ENCODE measurements around the gene HOXD12.

The HOXD12 gene

GRCh38 chr2:176106581-176107539, 7.3 kb downstream of the HOXD12 start, which contains the start of gene HOXD11:
HOXD11 (plus strand) TSS chr2:176107280; CDS start chr2:176107356, 76 bp downstream.
- Histone ChIP-seq H3K27me3 (ENCODE audit: control insufficient read depth in 2 of 2, insufficient read depth in 2 of 2, low read length in 2 of 2) (peaks cover 64 to 83% of the 10 kb centered on the region in 2 donors), H3K36me3 (ENCODE audit: control insufficient read depth in 2 of 2, insufficient read depth in 2 of 2, low read length in 2 of 2) (no peaks in the 10 kb centered on the region), H3K9me3 (ENCODE audit: control insufficient read depth in 2 of 2, low read length in 2 of 2) (no peaks in the 10 kb centered on the region), H3K9ac (ENCODE audit: low read depth in 1 of 2, low read length in 2 of 2) (peak within 1 kb of the TSS in 1 of 2 donors; percentile 32), H3K27ac (ENCODE audit: low read depth in 2 of 2, low read length in 2 of 2) (peak within 1 kb of the TSS; percentile 38 to 73), H3K4me3 (ENCODE audit: low read length in 2 of 2) (peak within 1 kb of the TSS; percentile 48 to 57), H3K4me1 (ENCODE audit: control insufficient read depth in 2 of 2, insufficient read depth in 2 of 2, low read length in 2 of 2) (peaks cover 0 to 5% of the 10 kb centered on the region in 2 donors)

- Histone ChIP-seq H3K9me3 (ENCODE audit: control insufficient read depth in 2 of 2, low read length in 2 of 2) (no peaks in the 10 kb centered on the region), H3K27ac (ENCODE audit: low read depth in 2 of 2, low read length in 2 of 2) (no peak overlapping the region), H3K4me3 (ENCODE audit: low read length in 2 of 2) (no peak overlapping the region), H3K9ac (ENCODE audit: low read depth in 1 of 2, low read length in 2 of 2) (no peak overlapping the region), H3K36me3 (ENCODE audit: control insufficient read depth in 2 of 2, insufficient read depth in 2 of 2, low read length in 2 of 2) (no peaks in the 10 kb centered on the region), H3K27me3 (ENCODE audit: control insufficient read depth in 2 of 2, insufficient read depth in 2 of 2, low read length in 2 of 2) (peaks cover 65 to 88% of the 10 kb centered on the region in 2 donors), H3K4me1 (ENCODE audit: control insufficient read depth in 2 of 2, insufficient read depth in 2 of 2, low read length in 2 of 2) (peaks cover 0 to 5% of the 10 kb centered on the region in 2 donors)
Measured at GRCh38 chr2:176107731-176108181, 8.2 kb downstream of the HOXD12 start.

- Histone ChIP-seq H3K9ac (ENCODE audit: low read depth in 1 of 2, low read length in 2 of 2) (no peak overlapping the region), H3K36me3 (ENCODE audit: control insufficient read depth in 2 of 2, insufficient read depth in 2 of 2, low read length in 2 of 2) (no peaks in the 10 kb centered on the region), H3K27ac (ENCODE audit: low read depth in 2 of 2, low read length in 2 of 2) (no peak overlapping the region), H3K27me3 (ENCODE audit: control insufficient read depth in 2 of 2, insufficient read depth in 2 of 2, low read length in 2 of 2) (peaks cover 67 to 87% of the 10 kb centered on the region in 2 donors), H3K4me3 (ENCODE audit: low read length in 2 of 2) (no peak overlapping the region), H3K9me3 (ENCODE audit: control insufficient read depth in 2 of 2, low read length in 2 of 2) (no peaks in the 10 kb centered on the region), H3K4me1 (ENCODE audit: control insufficient read depth in 2 of 2, insufficient read depth in 2 of 2, low read length in 2 of 2) (peaks cover 0 to 5% of the 10 kb centered on the region in 2 donors)
Measured at GRCh38 chr2:176109192-176109901, 9.8 kb downstream of the HOXD12 start.

GRCh38 chr2:176109946-176110345, 10.4 kb downstream of the HOXD12 start:
- Histone ChIP-seq H3K27me3 (ENCODE audit: control insufficient read depth in 2 of 2, insufficient read depth in 2 of 2, low read length in 2 of 2) (peaks cover 66 to 87% of the 10 kb centered on the region in 2 donors), H3K27ac (ENCODE audit: low read depth in 2 of 2, low read length in 2 of 2) (no peak overlapping the region), H3K9ac (ENCODE audit: low read depth in 1 of 2, low read length in 2 of 2) (no peak overlapping the region), H3K4me1 (ENCODE audit: control insufficient read depth in 2 of 2, insufficient read depth in 2 of 2, low read length in 2 of 2) (peaks cover 0 to 5% of the 10 kb centered on the region in 2 donors), H3K9me3 (ENCODE audit: control insufficient read depth in 2 of 2, low read length in 2 of 2) (no peaks in the 10 kb centered on the region), H3K4me3 (ENCODE audit: low read length in 2 of 2) (no peak overlapping the region), H3K36me3 (ENCODE audit: control insufficient read depth in 2 of 2, insufficient read depth in 2 of 2, low read length in 2 of 2) (no peaks in the 10 kb centered on the region)

- Histone ChIP-seq H3K4me3 (ENCODE audit: low read length in 2 of 2) (no peak overlapping the region), H3K27ac (ENCODE audit: low read depth in 2 of 2, low read length in 2 of 2) (no peak overlapping the region), H3K27me3 (ENCODE audit: control insufficient read depth in 2 of 2, insufficient read depth in 2 of 2, low read length in 2 of 2) (peaks cover 66 to 83% of the 10 kb centered on the region in 2 donors), H3K4me1 (ENCODE audit: control insufficient read depth in 2 of 2, insufficient read depth in 2 of 2, low read length in 2 of 2) (peaks cover 0 to 5% of the 10 kb centered on the region in 2 donors), H3K9me3 (ENCODE audit: control insufficient read depth in 2 of 2, low read length in 2 of 2) (no peaks in the 10 kb centered on the region), H3K9ac (ENCODE audit: low read depth in 1 of 2, low read length in 2 of 2) (no peak overlapping the region), H3K36me3 (ENCODE audit: control insufficient read depth in 2 of 2, insufficient read depth in 2 of 2, low read length in 2 of 2) (no peaks in the 10 kb centered on the region)
Measured at GRCh38 chr2:176110415-176111308, 11.1 kb downstream of the HOXD12 start.

DNA sequence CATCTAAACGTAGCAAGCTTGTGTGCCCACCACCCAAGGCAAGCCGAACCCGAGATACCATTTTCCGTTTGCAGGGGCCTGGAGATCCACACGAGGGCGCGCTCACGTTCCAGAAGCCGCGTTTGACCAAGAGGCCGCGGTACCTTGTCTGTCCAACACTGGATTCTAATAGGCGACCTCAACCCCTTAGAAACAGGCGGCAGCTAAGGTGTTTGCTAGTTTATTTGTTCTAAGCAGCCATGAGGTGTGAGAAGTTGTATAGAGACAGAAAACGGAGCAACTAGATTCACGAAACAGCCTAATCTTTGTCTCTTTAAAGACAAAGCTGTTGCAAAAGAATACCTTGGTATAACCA, 11.7 kb downstream of the HOXD12 start:
- no peaks in the 10 kb centered on the region for H3K9me3 ChIP-seq (ENCODE audit: control insufficient read depth in 2 of 2, low read length in 2 of 2)
- H3K36me3 ChIP-seq (ENCODE audit: control insufficient read depth in 2 of 2, insufficient read depth in 2 of 2, low read length in 2 of 2), result no peaks in the 10 kb centered on the region
- no peak overlapping the region for H3K4me3 ChIP-seq (ENCODE audit: low read length in 2 of 2)
- H3K4me1 ChIP-seq (ENCODE audit: control insufficient read depth in 2 of 2, insufficient read depth in 2 of 2, low read length in 2 of 2), result peaks cover 0 to 5% of the 10 kb centered on the region in 2 donors
- no peak overlapping the region for H3K9ac ChIP-seq (ENCODE audit: low read depth in 1 of 2, low read length in 2 of 2)
- H3K27me3 ChIP-seq (ENCODE audit: control insufficient read depth in 2 of 2, insufficient read depth in 2 of 2, low read length in 2 of 2), result peaks cover 66 to 83% of the 10 kb centered on the region in 2 donors
- no peak overlapping the region for H3K27ac ChIP-seq (ENCODE audit: low read depth in 2 of 2, low read length in 2 of 2)

DNA sequence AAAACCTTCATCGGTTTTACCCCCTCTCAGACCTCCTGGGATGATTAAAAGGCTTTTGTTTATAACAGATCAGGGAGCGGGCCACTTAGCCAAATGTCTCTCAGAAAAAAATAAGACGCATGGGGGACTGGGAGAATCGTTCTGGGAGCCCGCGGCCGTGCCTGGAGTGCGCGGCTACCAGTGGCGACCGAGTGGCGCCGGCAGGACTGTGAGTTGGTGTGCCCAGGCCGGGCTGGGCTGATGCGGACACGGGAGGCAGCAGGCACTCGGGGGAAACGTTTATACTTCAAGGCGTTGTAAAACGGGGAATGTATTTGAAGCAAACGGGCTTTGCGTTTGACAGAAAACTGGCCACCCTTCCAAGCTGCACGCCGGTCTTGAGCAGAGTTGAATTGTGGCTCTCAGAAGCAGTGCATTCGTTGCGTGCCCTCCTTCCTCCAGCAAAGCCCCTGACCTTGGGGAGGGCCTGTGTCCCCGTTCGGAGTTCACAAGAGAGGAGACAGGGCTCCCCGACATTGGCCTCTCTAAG, 12.3 kb downstream of the HOXD12 start:
- Histone ChIP-seq H3K9me3 (ENCODE audit: control insufficient read depth in 2 of 2, low read length in 2 of 2) (no peaks in the 10 kb centered on the region), H3K36me3 (ENCODE audit: control insufficient read depth in 2 of 2, insufficient read depth in 2 of 2, low read length in 2 of 2) (no peaks in the 10 kb centered on the region), H3K4me1 (ENCODE audit: control insufficient read depth in 2 of 2, insufficient read depth in 2 of 2, low read length in 2 of 2) (peaks cover 0 to 5% of the 10 kb centered on the region in 2 donors), H3K27ac (ENCODE audit: low read depth in 2 of 2, low read length in 2 of 2) (no peak overlapping the region), H3K9ac (ENCODE audit: low read depth in 1 of 2, low read length in 2 of 2) (no peak overlapping the region), H3K4me3 (ENCODE audit: low read length in 2 of 2) (no peak overlapping the region), H3K27me3 (ENCODE audit: control insufficient read depth in 2 of 2, insufficient read depth in 2 of 2, low read length in 2 of 2) (peaks cover 72 to 85% of the 10 kb centered on the region in 2 donors)

- H3K36me3 ChIP-seq (ENCODE audit: control insufficient read depth in 2 of 2, insufficient read depth in 2 of 2, low read length in 2 of 2), result no peaks in the 10 kb centered on the region
- peaks cover 0 to 2% of the 10 kb centered on the region in 2 donors for H3K4me1 ChIP-seq (ENCODE audit: control insufficient read depth in 2 of 2, insufficient read depth in 2 of 2, low read length in 2 of 2)
- no peaks in the 10 kb centered on the region for H3K9me3 ChIP-seq (ENCODE audit: control insufficient read depth in 2 of 2, low read length in 2 of 2)
- no peak overlapping the region for H3K27ac ChIP-seq (ENCODE audit: low read depth in 2 of 2, low read length in 2 of 2)
- H3K9ac ChIP-seq (ENCODE audit: low read depth in 1 of 2, low read length in 2 of 2), result no peak overlapping the region
- no peak overlapping the region for H3K4me3 ChIP-seq (ENCODE audit: low read length in 2 of 2)
- H3K27me3 ChIP-seq (ENCODE audit: control insufficient read depth in 2 of 2, insufficient read depth in 2 of 2, low read length in 2 of 2), result peaks cover 75 to 84% of the 10 kb centered on the region in 2 donors
Measured at GRCh38 chr2:176112375-176113302, 13.0 kb downstream of the HOXD12 start.
